KBM-7 (cell line): ENCODE results near the gene PNMA6E.

Experiments used
- DNase-seq: peaks from one replicate; pipeline ENCODE4 v3.0.0-alpha.2; 2015
- in situ Hi-C: fragments of 300-500 bp; cut with MboI; formaldehyde crosslinking; loops from 2 replicates; pipeline ENCODE4 v1.14.3; 2020; ENCODE audit warnings: low sequenced_read_pairs, low pct_unique_long_range_greater_than_20kb, mixed read lengths

PNMA6E gene

GRCh38 chrX:153439977-153440376 lies 38.8 kb upstream of the PNMA6E start:
- DNase-seq: no peak
- in situ Hi-C loops: no loop called here

- DNase-seq: peak; percentile 54
- in situ Hi-C loops: no loop called here
Measured at GRCh38 chrX:153438532-153438931, 37.4 kb upstream of the PNMA6E start.

- in situ Hi-C loops: no loop called here
Measured at GRCh38 chrX:153435845-153436244, 34.7 kb upstream of the PNMA6E start.

GRCh38 chrX:153434801-153435200 lies 33.7 kb upstream of the PNMA6E start:
- in situ Hi-C loops: no loop called here

More at GRCh38 chrX:153435845-153436244, 34.7 kb upstream of the PNMA6E start:
- no peak for DNase-seq

GRCh38 chrX:153433781-153434285 lies 32.7 kb upstream of the PNMA6E start:
- no peak for DNase-seq
- in situ Hi-C loops: no loop called here

More at GRCh38 chrX:153434801-153435200, 33.7 kb upstream of the PNMA6E start:
- no peak for DNase-seq

- DNase-seq: no peak
- in situ Hi-C loops: no loop called here
Measured at GRCh38 chrX:153433161-153433680, 32.1 kb upstream of the PNMA6E start.

- no peak for DNase-seq
- in situ Hi-C loops: no loop called here
Measured at GRCh38 chrX:153430796-153431195, 29.6 kb upstream of the PNMA6E start.

GRCh38 chrX:153426204-153426603 lies 25.1 kb upstream of the PNMA6E start:
- no peak for DNase-seq
- in situ Hi-C loops: no loop called here

- no peak for DNase-seq
- in situ Hi-C loops: no loop called here
Measured at GRCh38 chrX:153423652-153424051, 22.5 kb upstream of the PNMA6E start.

- no peak for DNase-seq
- in situ Hi-C loops: no loop called here
Measured at GRCh38 chrX:153421856-153422255, 20.7 kb upstream of the PNMA6E start.

GRCh38 chrX:153420851-153421599 lies 19.9 kb upstream of the PNMA6E start:
- in situ Hi-C loops: no loop called here
- DNase-seq: no peak

- DNase-seq: no peak
- in situ Hi-C loops: no loop called here
Measured at GRCh38 chrX:153417637-153418036, 16.5 kb upstream of the PNMA6E start.

GRCh38 chrX:153416781-153417450 lies 15.8 kb upstream of the PNMA6E start:
- no peak for DNase-seq
- in situ Hi-C loops: no loop called here

GRCh38 chrX:153414856-153415510 lies 13.8 kb upstream of the PNMA6E start:
- in situ Hi-C loops: no loop called here

GRCh38 chrX:153413731-153414130 lies 12.6 kb upstream of the PNMA6E start:
- no peak for DNase-seq
- in situ Hi-C loops: no loop called here

More at GRCh38 chrX:153414856-153415510, 13.8 kb upstream of the PNMA6E start:
- no peak for DNase-seq

- DNase-seq: no peak
- in situ Hi-C loops: no loop called here
Measured at GRCh38 chrX:153412746-153413720, 11.9 kb upstream of the PNMA6E start.

GRCh38 chrX:153411988-153412574 lies 10.9 kb upstream of the PNMA6E start:
- in situ Hi-C loops: no loop called here
- peak; percentile 12 for DNase-seq

GRCh38 chrX:153411255-153411987 lies 10.3 kb upstream of the PNMA6E start, which contains the start of gene ZFP92:
TSS of gene ZFP92 (plus strand) at chrX:153411472. CDS start at chrX:153418323, 6,851 bp downstream.
- DNase-seq: peak; percentile 38
- in situ Hi-C loops: no loop called here
